CD4-positive, alpha-beta T cell treated with Interleukin-15 for 1 hour (primary cell): ENCODE measurements around the gene ZDHHC8.

ENCODE experiments used
- DNase-seq: peaks from one replicate; pipeline ENCODE4 v3.0.0-alpha.2; 2020

Gene ZDHHC8

DNA sequence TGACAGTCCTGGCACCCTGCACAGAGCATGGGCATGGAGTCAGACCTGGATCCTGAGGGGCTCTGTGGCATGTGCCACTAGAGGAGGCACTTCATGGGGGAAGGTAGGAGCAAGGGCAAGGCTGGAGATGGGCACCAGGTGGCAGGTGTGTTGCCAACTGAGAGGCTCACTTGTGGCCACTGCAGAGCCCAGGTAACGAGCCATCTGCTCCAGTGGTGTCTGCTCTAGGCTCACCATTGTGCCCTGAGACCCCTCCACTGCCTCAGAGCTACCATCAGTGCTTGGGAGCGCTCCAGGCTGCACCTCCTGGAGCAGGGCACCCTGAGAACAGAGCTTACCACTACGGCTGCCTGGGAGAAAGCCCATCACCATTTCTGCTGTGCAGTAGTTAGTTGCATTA, 1.3 kb upstream of the ZDHHC8 start:
- no peak for DNase-seq

DNA sequence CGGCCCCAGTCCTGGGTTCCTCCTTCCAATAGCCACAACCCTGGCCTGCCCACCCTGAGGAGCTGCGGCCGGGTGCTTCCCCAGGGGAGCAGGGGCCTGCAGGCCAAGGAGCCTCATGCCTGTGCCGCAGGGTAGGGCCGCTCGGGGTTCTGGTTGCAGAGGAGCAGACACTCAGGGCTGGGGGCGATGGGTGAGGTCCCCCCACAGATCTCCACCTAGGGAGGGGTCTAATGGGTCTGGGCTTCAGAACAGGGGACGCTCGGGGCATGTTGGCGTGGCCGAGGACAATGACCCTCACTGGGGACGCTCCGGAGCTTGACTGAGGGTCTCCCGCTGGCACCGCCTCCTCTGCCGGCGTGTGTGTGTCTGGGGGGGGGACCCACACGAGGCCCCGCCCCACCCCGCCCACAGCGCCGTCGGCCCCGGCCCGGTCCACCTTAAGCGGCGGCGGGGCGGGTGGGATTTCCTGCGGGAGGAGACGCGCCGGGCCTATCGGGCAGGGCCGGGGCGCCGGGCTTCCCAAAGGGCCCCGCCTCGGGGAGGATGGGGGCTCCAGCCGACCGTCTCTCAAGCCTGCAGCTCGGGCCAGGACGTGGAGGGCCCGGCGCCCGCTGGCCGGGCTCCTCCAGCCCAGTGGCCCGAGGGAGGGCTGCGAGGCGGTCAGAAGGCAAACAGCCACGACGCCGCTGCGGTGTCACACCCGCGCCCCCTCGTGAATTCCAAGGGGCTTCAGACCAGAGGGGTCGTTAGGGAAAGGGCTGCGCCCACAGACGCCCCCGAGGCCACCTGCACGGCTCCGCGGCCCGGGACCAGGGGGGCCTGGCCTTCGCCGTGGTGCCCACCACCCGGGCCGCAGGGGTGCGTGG, 640 bp upstream of the ZDHHC8 start:
- peak; percentile 83 for DNase-seq

DNA sequence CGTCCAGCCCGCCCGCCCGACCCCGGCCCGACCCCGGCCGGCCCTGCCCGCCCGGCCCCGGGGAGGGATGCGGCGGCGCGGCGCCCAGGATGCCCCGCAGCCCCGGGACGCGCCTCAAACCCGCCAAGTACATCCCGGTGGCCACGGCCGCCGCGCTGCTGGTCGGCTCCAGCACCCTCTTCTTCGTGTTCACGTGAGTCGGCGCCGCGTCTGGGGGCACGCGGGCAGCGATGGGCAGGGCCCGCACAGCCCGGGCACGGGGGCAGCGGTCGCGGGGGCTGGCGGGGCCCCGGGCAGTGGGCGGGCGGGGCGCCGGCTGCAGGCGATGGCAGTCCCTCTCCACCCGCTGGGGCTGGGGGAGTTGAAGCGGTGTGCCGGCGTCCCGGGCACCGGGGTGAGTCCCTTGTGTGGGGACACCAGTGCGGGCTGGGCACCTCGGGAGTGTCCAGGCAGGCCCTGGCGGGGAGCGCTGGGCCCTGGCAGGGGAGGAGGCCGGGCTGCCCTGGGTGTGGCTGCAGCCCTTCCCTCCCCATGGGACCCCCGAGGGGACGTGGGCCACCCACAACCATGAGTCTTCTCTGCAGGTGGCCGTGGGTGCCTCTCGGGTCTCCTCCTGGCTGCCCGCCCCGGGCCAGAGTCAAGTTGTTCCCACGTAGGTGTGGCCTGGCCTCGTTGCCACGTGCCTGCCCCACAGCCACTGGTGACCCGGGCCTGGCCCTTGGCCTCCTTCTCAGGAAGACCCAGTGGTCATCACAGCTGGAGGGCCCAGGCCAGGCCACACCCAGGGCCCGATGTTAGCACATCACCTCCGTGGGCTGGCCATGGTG, 468 bp downstream of the ZDHHC8 start:
- DNase-seq: peak; percentile 27

DNA sequence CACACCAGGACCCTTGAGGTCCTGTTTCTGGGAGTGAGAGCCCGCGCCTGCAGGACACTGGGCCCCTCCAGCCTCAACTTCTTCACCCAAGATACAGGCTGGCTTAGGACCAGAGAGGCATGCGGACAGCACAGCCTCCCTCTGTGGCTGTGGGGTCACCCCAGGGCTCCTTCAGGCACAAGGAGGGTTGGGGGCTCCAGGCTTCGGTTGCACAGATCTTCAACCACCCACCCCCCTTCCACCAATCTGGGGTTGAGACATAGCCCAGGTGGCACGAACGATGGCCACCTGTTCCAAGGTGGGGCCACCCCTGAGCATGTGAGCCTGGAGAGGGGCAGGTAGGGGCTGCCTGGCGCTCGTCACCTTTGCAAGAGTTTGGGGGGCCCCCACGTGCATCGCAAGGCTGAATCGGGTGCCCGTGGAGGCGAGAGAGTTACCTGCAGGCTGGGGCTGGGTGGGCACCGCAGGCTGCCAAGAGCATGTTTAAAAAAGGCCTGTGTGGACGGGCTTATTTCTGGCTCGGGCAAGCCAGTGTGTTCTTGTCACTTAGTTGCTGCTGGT, 1.2 kb downstream of the ZDHHC8 start:
- DNase-seq: no peak

DNA sequence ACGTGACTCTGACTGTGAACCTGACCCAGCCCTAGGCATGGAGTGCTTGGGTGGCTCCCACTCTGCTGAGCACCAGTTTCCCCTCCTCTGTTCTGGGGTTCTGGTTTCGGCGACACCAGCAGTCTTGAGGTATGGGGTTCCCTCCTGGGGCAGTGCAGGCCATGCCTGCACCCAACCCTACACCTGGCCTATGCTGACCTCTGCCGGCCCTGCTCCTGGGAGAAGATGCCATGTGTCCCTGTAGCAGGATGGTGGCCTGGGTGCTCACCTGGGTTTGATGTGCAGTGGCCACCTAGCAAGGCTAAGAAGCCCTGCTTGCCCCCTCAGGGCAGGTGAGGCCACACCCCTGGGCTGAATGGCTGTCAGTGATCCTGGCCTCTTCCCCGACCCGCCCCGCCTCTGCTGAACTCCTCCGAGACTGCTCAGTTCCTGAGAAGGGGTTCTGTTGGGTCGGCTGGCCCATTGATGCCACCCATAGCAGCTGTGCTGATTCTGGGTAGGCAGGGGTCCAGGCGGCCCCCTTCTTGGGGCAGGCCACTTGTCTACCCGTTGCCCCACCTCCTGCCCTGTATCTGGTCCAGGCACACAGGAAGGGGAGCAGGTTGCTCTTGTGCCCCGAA, 2.4 kb downstream of the ZDHHC8 start:
- DNase-seq: no peak

DNA sequence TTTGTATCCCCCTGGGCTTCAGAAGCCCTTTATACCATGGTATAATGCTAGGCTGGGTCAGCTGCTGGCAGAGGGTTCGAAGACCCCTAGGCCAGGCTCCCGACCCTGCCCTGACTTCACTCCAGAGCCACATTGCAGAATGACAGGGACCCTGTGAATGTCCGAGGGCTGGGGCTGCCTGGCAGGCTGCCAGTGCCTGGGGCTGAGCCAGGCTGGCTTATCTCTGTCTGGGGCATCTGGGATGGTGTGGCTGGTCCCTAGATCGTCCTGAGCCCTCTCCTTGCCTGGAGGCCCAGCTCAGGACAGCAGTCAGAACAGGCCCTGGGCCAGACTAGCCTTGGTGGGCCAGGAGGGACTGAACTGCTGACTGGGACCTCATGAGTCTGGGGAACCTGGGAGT, 3.7 kb downstream of the ZDHHC8 start:
- no peak for DNase-seq

DNA sequence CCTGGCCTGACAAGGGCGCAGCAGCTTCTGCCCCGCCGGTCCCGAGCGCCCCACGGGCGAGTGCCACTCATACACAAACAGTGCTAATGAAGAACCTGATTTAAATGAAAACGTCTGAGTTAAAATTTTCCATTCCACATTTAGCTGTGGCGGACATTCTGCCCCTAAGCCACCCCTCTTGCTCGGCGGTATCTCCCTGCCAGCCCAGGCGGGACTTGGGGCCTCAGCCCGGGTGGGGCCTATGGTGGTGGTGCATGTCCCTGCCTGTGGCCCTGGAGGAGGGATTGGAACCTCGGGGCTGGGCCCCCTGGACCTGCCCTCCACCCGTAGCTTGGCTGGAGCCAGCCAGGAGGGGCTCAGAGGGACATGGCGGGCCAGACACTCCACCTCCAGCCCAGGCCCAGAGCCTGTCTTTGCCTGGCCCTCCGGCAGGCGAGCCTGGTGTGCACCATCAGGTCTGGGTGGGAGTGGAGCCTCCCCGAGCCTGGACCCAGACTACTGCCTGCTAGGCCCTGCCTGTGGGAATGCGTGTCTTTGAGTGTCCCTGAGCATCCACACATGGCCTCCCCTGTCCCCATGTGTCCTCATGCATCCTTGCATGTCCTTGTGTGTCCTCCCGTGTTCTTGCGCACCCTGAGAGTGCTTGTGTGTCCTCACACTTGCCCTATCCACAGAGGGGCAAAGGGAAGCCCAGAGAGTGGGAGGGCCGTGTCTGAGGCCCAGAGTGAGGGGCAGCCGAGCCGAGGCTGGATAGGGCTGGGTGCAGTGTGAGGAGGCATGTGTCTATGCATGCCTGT, 4.4 kb downstream of the ZDHHC8 start:
- DNase-seq: no peak

DNA sequence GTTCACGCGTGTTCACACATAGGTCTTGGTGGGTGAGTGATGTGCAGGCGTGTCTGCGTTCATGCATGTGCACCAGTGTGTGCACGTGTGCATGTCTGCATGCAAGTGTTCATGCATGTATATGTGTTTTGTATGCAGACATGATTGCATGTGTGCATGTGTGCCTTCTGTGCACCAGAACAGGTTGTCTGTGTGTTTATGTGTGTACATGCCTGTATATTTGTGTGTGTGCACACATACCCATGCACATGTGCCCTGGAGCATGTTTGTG, 4.9 kb downstream of the ZDHHC8 start:
- no peak for DNase-seq

DNA sequence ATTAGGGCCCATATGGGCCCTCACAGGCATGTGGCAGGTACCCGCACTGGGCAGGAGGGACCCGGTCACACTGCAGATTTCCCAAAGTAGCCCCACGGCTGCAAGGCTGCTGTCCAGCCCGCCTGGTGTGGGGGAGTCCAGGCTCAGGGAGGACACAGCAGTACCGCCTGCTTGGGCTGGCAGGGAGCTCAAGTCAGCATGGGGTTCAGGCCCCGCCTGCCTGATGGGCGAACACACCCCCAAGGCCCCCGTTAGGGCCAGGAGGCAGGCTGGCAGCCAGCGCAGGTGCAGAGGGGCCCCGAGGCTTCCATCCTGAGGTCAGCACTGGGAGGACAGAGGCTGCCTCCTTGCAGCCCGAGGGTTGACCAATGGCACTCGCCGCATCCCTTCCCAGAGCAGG, 5.5 kb downstream of the ZDHHC8 start:
- no peak for DNase-seq

DNA sequence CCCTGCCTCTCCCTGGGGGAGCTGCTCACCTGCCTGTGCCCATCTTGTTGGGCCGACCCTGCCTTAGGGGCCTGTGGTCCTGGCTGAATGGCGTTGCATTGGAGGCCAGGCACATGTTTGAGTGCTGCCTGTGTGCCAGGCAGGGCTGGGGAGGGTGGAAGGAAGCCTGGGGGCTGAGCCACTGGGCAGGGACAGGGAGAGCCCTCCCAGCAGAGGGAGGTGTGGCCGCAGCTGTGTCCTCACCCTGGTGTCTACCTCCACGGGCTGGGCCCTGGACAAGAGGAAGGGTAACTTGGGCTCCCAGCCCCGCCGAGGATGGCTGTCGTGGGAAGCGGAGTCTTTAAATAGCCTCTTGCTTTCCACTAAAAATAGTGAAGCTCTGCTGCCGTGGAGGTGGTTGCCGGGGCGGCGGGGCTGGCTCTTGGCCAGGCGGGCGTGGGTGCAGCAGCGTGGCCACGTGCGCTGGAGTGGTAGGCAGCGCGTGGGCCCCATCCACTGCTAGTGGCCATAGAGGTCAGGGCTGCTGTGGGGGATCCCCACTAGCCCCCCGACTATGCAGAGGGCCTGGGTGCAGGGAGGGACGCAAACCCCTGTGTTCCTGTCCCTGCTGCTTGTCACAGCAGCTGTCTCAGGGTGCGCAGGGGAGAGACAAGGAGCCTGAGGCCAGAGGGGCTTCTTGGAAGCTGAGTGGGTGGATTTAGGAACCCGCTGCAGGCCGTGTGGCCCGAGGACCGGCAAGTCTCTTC, 6.2 kb downstream of the ZDHHC8 start:
- DNase-seq: no peak

DNA sequence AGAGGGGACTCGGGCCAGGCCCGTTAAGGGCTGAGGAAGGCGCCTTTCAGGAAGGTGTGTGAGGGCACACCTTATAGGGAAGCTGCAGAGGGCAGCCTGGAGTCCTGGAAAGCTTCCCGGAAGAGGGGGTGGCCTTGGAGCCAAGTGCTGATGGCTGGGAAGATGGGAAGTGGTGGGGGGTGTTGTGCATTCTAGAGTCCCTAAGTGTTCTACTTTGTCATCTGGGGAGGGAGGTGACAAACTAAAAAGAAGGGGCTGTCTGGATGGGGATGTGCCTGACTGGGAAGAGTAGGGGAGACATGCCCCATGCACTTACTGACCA, 6.8 kb downstream of the ZDHHC8 start:
- DNase-seq: no peak

DNA sequence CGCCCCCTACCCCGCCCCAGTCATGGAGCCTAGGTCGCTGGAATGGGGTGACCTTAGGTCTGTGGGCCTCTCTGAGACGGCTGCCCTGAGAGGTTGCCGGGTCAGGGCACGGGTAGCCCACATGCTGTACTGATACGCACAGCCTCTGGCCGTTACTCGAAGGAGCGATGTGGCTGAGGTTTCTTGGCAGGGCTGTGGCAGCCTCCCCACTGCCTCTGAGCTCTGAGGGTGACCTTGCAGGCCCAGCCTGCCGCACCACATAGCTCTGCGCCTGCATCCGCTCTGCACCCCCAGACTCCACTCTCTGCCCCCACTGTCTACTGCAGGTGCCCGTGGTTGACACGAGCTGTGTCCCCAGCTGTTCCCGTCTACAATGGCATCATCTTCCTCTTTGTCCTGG, 7.3 kb downstream of the ZDHHC8 start:
- no peak for DNase-seq

DNA sequence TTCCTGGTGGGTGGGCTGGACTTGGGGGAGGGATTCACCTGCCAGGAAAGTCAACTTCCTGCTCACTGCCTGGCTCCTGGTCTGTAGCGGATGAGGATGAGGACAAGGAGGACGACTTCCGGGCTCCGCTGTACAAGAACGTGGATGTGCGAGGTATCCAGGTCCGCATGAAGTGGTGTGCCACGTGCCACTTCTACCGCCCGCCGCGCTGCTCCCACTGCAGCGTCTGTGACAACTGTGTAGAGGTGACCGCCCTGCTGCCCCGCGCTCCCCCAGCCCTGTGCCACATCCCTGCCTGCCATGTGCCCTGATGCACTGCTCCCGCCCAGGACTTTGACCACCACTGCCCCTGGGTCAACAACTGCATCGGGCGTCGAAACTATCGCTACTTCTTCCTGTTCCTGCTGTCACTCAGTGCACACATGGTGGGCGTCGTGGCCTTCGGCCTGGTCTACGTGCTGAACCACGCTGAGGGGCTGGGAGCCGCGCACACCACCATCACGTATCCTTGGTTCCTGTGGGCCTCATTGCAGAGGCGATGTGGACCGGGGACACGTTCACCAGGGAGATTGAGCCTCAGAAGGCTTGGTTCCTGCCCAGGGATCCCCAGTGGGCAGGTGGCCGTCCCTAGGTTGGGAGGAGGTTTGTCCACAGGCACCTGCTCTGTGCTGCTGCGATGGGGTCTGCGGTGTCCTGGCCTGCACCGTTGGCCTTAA, 7.9 kb downstream of the ZDHHC8 start:
- no peak for DNase-seq

DNA sequence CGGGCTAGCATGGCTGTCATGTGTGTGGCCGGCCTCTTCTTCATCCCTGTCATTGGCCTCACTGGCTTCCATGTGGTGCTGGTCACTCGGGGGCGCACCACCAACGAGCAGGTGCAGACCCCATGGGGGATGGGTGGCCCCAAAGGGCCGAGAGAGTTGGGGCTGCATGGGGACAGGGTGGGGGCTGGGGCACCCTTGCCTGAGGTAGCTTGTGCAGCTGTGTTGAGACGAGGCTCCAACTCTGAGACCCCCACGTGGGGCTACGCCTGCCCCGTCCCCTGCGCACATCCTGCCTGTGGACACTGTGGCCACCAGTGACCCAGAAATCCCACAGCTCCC, 8.5 kb downstream of the ZDHHC8 start:
- no peak for DNase-seq

DNA sequence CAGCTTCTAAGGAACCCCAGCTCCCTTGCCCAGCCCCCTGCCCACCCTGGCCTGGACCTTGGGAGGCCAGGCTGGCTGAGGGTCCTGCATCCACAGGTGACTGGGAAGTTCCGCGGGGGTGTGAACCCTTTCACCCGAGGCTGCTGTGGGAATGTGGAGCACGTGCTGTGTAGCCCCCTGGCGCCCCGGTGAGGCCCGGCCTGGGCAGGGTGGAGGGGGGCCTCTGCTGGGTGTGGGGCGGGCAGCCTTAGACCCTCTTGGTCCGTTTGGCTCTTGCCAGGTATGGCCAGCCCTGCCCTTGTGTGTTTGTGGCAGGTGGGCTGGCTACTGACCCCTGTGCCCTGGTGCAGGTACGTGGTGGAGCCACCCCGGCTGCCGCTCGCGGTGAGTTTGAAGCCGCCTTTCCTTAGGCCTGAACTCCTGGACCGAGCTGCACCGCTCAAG, 8.9 kb downstream of the ZDHHC8 start:
- no peak for DNase-seq

DNA sequence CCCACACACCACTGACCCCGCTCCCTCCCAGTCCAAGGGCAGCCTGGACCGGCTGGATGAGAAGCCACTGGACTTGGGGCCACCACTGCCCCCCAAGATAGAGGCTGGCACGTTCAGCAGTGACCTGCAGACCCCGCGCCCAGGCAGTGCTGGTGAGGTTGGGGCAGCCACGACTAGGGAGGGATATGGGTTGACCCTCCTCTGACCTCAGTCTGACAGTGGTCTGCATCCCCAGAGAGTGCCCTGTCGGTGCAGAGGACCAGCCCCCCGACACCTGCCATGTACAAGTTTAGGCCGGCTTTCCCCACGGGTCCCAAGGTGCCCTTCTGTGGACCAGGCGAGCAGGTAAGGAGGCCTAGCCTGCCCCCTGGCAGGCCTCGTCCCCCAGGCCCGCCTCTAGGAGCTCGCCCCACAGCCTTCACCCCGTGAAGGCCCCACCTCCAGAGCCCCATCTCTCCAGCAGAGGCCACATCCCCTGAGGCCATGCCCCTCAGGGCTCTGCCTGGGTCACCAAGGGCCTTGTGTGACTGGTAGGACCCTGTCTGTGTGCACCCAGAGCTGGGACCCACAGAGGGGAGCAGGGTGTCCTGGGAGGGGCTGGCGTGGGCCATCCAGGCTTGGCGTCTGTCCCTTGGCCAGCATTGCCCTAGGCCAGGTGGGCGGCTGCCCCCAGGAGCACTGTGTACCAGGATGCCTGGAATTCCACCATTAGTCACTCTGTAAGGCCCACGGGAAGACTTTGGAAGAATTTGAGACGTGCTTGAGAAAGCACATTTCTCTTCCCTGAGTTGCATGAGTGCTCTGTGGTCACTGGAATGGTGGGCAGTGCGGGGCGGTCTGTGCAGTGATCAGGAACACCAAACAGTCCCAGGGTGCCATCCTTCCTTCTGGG, 9.8 kb downstream of the ZDHHC8 start:
- DNase-seq: no peak

DNA sequence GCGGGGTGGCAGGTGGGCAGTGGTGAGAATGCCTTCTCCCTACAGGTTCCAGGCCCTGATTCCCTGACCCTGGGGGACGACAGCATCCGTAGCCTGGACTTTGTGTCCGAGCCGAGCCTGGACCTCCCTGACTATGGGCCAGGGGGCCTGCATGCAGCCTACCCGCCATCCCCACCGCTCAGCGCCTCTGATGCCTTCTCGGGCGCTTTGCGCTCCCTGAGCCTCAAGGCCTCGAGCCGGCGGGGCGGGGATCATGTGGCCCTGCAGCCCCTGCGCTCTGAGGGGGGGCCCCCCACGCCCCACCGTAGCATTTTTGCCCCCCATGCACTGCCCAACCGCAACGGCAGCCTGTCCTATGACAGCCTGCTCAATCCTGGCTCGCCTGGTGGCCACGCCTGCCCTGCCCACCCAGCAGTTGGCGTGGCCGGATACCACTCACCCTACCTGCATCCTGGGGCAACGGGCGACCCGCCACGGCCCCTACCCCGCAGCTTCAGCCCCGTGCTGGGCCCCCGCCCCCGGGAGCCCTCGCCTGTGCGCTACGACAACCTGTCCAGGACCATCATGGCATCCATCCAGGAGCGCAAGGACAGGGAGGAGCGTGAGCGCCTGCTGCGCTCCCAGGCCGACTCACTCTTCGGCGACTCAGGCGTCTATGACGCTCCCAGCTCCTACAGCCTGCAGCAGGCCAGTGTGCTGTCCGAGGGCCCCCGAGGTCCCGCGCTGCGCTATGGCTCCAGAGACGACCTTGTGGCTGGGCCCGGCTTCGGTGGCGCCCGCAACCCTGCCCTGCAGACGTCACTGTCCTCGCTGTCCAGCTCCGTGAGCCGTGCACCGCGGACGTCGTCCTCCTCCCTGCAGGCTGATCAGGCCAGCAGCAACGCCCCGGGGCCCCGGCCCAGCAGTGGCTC, 11.4 kb downstream of the ZDHHC8 start:
- no peak for DNase-seq

DNA sequence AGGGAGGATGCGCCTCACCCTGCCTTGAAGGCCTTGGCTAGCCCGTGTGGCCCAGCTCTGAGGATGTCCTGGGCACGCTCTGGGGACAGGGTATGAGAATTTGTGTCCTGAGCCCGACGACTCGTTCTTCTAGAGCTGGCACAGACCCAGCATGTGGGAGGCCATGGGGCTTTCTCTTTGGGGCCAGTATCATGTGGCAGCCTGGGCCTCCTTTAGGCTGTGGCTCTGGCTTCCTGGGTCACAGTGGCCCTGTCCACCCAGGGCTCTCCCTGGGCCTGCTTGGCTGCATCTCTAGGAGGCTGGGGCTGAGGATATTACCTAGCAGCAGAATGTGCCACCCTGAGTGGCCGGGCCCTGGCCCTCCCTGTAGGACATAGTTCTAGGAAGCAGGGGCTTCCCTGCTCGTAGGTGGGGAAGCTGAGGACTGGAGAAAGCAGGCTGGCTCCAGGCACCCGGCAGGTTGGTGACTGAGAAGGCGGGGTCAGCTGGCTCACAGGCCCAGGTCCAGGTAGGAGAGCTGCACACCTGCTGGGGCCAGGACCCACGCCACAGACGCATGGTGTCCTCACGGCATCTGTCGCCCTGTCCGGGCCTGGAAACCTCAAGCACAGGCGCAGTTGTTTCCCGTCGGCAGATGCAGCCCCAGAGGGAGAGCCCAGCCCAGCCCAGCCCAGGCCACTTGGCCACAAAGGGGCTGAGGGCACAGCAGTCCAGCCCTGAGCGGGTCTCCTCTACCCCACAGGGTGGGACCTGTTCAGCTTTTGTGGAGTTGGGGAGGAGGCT, 12.5 kb downstream of the ZDHHC8 start:
- DNase-seq: no peak
